ENCODE results near the gene AGR2.

The AGR2 gene

GRCh38 chr7:16812542-16813231, 7.9 kb upstream of the AGR2 start:
- DNase-seq: no peak

DNA sequence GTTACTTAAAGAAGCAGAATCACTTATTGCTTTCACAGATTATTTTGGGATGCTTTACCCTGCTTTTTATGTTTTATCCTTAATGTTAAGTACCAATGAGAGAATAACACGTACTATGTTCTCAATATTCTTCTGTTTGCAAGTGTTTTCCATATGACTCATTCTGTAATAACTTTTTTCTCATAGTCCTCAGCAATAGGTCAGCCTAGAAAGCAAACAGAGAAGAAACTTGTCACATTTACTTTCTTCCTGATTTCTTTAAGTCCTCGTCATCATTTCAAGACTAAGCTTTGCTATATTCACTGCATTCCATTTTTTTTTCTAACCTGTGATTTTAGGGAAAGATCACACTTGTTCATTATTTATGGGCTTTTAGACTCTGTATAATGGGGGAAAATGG, 6.8 kb upstream of the AGR2 start:
- no peak for DNase-seq

GRCh38 chr7:16810573-16810972, 5.8 kb upstream of the AGR2 start:
- DNase-seq: no peak

GRCh38 chr7:16810112-16810511, 5.3 kb upstream of the AGR2 start:
- no peak for DNase-seq

DNA sequence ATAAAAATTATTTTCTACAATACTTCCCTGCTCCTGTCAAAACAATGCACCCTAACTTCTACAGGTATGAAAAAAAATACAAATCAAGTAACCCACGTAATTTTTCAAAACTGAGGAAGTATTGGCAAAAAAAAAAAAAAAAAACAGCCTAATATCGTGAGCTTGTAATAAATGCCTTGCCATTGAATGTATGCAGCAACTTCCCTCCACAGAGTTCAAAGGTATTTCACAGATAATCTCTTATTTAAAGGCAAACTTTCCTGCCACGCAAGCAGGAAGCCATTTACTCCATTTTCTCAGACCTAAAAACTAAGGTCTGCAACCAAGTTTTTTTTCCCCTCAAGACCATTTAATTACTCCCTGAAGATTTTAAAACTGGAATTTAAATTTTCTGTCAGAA, 642 bp upstream of the AGR2 start:
- no peak for DNase-seq

DNA sequence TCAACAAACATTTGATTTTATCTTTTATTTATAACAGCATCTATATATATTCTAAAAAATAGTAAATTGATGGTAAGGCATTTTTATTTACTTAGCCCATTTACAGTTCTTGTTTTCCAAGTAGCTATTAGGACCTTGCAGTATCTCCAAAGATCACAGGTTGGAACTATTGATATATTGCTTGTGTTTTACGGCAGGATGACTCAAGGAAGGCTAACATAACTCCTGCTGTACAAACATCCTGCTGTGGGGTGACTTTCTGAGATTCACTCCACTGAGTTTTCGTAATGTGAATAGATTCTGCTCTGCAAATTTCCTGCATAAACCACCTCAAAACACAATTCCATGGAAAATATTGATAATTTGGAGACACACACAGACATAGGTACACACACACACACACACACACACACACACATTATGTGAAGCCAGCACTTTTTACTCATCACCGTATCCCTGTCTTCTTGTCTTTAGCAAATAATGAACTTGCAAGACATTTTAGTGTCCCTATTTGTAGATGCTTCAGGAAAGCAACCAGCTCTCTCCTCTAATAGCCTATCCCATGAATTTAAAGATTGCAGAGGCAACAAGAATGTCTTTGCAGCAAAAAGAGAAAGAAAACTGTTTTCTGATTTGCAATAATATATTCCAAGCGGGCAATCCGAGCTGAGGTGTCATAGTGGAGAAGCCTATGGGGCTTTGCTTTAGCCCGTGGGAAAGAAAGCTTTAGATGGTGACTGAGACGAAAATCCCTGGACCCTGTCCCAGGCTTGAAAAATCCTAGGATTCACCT, 722 bp downstream of the AGR2 start:
- DNase-seq: no peak

GRCh38 chr7:16803125-16803524, 1.7 kb downstream of the AGR2 start:
- DNase-seq: no peak

DNA sequence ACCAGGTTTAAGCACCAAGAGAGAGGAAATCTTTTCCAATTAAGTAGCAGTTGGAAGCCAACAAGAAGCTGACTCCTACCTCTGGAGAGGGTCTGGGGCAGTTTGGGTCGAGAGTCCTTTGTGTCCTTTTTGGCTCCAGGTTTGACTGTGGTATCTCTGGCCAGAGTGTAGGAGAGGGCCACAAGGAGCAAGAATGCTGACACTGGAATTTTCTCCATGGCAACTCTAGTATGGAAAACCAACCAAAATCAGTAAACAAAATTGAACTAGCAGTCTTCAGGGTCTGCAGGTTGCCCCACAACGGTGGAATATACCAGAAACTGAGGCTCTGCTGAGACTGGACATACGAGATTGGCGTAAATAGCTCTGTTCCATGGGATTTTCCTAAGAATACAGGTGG, 3.2 kb downstream of the AGR2 start:
- no peak for DNase-seq

DNA sequence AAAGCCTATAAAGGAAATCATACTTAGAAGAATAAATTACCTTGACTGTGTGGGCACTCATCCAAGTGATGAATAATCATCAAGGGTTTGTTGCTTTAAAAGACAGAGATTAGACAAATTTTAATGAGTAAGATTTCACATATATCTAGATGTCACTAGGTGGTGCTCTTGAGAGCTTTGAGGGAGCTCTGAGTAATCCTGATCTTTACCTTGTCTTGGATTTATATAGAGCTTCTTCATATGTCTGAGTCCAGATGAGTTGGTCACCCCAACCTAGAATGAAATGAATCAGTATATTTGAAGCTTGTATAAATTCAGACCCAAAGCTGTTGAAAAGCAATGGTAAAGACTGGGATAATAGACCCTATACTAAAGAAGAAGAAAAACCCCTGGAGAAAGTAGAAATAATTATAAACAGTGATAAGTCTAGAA, 3.7 kb downstream of the AGR2 start:
- DNase-seq: peak; percentile 72

DNA sequence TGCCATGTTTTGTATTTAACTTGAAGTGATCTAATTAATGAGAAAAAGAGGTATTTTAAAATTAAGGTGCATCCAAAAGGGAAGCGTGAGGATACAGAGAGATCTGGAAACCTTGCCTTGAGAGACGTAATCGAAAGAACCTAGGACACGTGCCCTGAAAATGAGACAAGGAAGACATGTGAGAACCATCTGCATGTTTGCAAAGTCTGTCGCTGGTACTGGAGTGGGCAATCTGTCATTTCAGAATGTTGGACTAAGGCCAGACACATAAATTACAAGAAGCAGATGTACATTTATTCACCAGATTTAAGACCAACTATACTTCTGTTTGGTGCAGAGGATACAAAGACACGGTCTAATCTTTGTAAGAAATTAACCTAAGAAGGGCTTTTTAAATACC, 9.2 kb downstream of the AGR2 start:
- DNase-seq: peak; percentile 90

DNA sequence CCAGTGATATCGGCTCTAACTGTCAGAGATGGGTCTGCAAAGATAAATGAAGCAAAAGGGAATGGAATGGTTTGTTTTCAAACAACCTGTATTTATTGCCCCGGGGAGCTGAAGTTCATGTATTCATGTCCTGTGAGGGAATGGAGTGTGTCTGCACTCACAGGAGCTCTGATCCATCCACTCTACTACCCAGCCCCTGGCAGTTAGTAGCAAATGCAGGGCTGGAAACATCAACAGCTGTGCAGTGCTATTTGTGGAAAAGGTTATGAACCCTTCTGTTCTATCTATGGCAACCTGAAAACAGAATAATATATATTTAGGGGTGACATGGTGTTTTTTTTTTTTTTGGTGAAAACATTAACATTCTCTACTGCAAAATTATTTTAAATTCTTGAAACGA, 9.8 kb downstream of the AGR2 start:
- DNase-seq: no peak

DNA sequence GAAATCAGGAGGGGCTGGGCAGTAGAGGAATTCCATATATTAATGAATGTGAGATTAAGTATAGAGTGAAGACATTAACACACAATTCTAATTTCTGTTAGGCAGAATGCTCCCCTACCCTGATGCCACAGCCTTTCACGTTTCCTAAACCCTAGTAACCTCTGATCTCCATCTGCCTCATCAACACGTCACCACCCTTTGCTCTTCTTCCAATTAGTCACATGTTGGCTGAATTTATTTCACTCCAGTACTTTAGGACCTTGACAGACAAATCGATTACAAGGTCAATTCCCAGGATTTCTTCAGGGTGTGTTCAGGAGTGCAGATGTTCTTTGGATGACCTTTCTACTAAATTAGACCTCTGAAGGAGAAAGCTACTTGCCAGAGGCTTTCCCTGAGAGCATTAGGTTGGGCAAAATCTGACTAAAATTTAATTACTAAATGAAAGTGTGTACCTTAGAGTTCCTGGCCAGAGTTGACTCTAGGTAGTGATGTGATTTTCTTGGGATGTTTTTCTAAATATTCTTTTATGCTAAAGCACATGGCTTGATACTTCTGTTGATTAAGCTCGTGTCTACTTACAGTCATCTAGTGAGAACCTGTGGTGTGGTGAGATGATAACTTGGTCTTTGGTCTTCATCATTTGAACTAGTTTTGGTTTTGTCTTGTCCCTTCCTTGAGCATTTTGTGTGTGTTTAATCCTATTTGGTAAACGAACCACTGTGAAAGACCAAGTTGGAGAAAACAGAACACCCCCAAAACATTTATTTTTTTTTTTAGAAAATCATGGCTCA, 12.7 kb downstream of the AGR2 start:
- DNase-seq: no peak

- no peak for DNase-seq
Observed at GRCh38 chr7:16791071-16791470, 13.7 kb downstream of the AGR2 start.

DNA sequence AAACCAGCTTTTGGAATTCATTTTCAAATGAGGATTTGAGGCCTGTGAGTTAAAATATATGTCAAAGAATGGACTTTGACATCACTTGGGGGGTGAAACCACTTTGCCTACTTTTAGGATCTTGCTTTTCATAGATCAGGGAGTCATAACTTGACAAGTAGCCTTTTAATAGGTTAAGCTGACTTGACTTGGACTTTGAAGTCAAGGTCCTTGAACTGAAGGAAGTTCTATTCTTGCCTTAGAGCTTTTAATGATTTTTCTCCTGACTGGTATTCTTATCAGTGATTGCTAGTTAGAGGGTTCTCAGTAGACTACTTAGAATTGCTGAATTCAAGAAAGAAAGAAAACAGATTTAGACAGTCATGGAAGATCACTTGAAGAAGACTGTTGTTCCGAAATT, 17.7 kb downstream of the AGR2 start:
- no peak for DNase-seq

DNA sequence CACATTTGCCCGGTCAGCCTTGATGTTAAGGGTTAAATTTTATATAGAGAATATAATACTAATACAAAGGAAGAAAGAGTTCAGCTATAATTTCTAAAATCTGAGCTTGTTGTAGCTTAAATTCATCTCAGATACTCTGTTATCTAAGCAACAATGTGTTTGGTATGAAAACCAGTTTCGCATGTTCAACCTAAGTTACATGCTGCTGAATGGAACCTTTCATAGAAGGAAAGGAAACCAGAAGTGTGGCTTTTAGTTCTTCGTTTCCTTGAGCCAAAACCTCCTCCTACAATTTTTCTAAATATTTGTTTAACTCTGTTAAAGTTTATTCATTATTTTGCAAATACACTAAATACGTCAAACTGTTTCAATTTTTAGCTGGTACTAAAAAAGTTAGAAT, 18.5 kb downstream of the AGR2 start:
- DNase-seq: no peak

GRCh38 chr7:16785846-16786245, 19.0 kb downstream of the AGR2 start:
- DNase-seq: no peak

DNA sequence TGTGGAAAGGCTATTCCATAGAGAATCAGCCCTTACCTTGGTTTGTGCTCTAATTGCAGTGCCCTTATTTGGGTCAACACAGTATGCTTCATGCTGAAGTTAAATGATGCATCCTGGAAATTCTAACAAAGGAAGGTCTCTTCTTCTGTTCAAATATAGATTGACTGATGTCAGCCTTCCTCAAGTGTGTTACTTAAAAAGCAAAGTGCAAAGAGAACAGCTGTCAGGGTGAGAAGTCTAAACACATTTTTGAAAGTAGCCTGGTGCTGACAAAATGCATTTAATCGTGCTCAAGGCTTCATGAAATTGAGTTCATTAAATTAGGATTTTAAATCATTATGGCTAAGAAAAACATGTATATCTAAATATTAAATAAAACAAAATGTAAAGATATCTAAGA, 19.5 kb downstream of the AGR2 start:
- no peak for DNase-seq

DNA sequence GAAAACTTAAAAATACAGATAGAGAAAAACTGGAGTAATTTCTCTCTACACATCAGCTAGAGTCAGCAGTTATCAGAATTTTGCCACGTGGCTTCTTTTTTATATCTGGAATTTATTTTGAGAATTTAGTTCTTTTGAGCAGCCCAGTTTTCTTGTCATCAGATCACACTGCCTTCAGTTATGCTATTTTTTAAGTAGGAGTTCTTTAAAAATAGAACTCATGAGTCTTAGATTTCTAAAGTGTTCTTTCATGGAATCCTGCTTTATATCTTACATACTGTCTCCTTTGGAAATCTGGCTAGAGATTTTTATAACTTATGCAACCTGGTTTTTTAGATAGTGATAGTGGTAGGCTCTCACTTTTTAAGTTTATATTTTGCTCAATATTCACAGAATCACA, 24.2 kb downstream of the AGR2 start:
- DNase-seq: no peak

- no peak for DNase-seq
Observed at GRCh38 chr7:16779051-16779450, 25.7 kb downstream of the AGR2 start.

DNA sequence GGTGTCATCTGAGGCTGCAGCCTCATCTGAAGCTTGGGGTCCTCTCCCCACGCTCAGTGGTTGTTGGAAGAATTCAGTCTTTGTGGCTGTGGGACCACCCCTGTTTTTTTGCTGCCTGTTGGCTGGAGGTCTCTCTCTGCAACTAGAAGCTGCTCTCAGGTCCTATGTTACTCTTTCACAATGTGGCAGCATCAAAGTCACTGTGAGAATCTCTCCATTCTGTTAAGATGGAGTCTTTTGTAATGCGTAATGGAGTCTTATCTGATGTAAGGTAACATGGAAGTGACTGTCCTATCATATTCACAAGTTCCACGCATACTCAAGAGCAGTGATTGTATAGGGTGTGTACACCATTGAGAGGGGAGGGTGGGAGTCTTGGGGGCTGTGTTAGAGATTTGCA, 26.3 kb downstream of the AGR2 start:
- DNase-seq: no peak

GRCh38 chr7:16776053-16776452, 28.7 kb downstream of the AGR2 start:
- DNase-seq: no peak

GRCh38 chr7:16774986-16775385, 29.8 kb downstream of the AGR2 start:
- DNase-seq: no peak

- no peak for DNase-seq
Observed at GRCh38 chr7:16774294-16774693, 30.5 kb downstream of the AGR2 start.

- DNase-seq: no peak
Observed at GRCh38 chr7:16773884-16774283, 30.9 kb downstream of the AGR2 start.
